Esophagus squamous epithelium (tissue), 5 donors: ENCODE data around the gene SLC22A5. TPM values are rescaled to one million over a fixed set of nuclear protein-coding genes. Genes with fewer than 3 reads are reported as not detected.

ENCODE experiments used
- DNase-seq: peaks from one replicate; lab custom pipeline; 2025; lab: John Stamatoyannopoulos, UW
- H3K27ac ChIP-seq, 4 donors: fragments of 200-600 bp; sonication (generic); one replicate each; pipeline ENCODE4 v1.5.1; 2016 to 2019; ENCODE audit warnings: mild to moderate bottlenecking in 1 of 4
- H3K27me3 ChIP-seq, 4 donors: fragments of 200-600 bp; sonication (generic); 1 replicate in 3 of 4; 2 replicates in 1 of 4; pipeline versions ENCODE4 v1.5.1 to v1.6.0; 2017 to 2021; ENCODE audit warnings: antibody characterized with exemption in 1 of 4
- H3K36me3 ChIP-seq, 3 donors: fragments of 200-600 bp; sonication (generic); one replicate each; pipeline ENCODE4 v1.5.1; 2016 to 2019
- H3K4me1 ChIP-seq, 3 donors: fragments of 200-600 bp; sonication (generic); one replicate each; pipeline ENCODE4 v1.5.1; 2017 to 2019
- H3K4me3 ChIP-seq, 4 donors: fragments of 200-600 bp; sonication (generic); 1 replicate in 3 of 4; 2 replicates in 1 of 4; pipeline ENCODE4 v1.5.1; 2016 to 2019; ENCODE audit warnings: mild to moderate bottlenecking in 2 of 4, moderate library complexity in 1 of 4
- H3K9me3 ChIP-seq, 3 donors: fragments of 200-600 bp; sonication (generic); one replicate each; pipeline ENCODE4 v1.5.1; 2016 to 2019
- POLR2A ChIP-seq, 4 donors: fragments of 450-650 bp; IDR thresholded peaks; one replicate each; pipeline ENCODE4 v1.6.1; 2017; ENCODE audit warnings: antibody characterized with exemption in 4 of 4, mild to moderate bottlenecking in 4 of 4, moderate library complexity in 3 of 4
- WGBS, 2 donors: methylation state at CpG; one replicate each; pipeline ENCODE4 v1.1.5; 2018; 5-methylcytosine and 5-hydroxymethylcytosine counted together
- intact Hi-C: fragments of 100-400 bp; cut with DNase I; formaldehyde crosslinking; loops from one replicate; pipeline ENCODE4 v1.15.0; 2022
- total RNA-seq, 4 donors: library from RNA; depleted of rRNA; stranded (reverse); fragments of >200 nt; gene quantifications; one replicate each; pipeline ENCODE4 v1.1.0, GENCODE V29; 2016
- TF ChIP-seq, protein P1 (sequence below), 6 experiments: fragments of 450-650 bp in 4 of 6; fragments of 200-600 bp in 2 of 6; sonication (generic) in 2 of 6; IDR thresholded peaks; one replicate each; pipeline ENCODE4 v1.5.1; 2016 to 2019; ENCODE audit warnings: antibody characterized with exemption in 6 of 6, mild to moderate bottlenecking in 4 of 6, moderate library complexity in 4 of 6
- donor health status: DM: yes; HTN: yes; CAD: no.

SLC22A5 gene
- total RNA-seq: 10 to 100 TPM in 1 of 4 donors, 1 to 10 TPM in 3; 7.4 to 15.8 (median 8.3) TPM

DNA sequence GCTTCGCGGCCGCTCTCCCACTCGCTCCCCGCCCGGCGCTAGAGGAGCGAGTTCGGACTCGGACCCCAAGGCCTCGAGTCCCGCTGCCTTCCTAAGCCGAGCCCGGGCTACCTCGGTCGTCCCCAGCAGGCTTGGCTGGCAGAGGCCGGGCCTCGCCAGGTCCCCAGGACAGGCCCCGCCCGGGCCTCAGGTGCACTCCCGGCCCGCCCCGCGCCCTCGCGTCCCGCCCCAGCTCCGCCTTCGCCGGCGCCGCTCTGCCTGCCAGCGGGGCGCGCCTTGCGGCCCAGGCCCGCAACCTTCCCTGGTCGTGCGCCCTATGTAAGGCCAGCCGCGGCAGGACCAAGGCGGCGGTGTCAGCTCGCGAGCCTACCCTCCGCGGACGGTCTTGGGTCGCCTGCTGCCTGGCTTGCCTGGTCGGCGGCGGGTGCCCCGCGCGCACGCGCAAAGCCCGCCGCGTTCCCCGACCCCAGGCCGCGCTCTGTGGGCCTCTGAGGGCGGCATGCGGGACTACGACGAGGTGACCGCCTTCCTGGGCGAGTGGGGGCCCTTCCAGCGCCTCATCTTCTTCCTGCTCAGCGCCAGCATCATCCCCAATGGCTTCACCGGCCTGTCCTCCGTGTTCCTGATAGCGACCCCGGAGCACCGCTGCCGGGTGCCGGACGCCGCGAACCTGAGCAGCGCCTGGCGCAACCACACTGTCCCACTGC is at the start of gene SLC22A5:
Gene SLC22A5 (plus strand): TSS at position 237 of the 707 bp plus-strand sequence. CDS start 263 bp downstream, at position 500.
- H3K27ac ChIP-seq: peak within 1 kb of the TSS; percentile 84 to 92 (median 90)
- H3K36me3 ChIP-seq: peaks cover 0 to 9% (median 0%) of the 10 kb centered on the region in 3 donors
- TF ChIP-seq, protein P1, sequence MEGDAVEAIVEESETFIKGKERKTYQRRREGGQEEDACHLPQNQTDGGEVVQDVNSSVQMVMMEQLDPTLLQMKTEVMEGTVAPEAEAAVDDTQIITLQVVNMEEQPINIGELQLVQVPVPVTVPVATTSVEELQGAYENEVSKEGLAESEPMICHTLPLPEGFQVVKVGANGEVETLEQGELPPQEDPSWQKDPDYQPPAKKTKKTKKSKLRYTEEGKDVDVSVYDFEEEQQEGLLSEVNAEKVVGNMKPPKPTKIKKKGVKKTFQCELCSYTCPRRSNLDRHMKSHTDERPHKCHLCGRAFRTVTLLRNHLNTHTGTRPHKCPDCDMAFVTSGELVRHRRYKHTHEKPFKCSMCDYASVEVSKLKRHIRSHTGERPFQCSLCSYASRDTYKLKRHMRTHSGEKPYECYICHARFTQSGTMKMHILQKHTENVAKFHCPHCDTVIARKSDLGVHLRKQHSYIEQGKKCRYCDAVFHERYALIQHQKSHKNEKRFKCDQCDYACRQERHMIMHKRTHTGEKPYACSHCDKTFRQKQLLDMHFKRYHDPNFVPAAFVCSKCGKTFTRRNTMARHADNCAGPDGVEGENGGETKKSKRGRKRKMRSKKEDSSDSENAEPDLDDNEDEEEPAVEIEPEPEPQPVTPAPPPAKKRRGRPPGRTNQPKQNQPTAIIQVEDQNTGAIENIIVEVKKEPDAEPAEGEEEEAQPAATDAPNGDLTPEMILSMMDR (IDR thresholded peaks at IDR 0.05): no peak
- peak in 2 of 4 donors; percentile 20 to 63 for TF ChIP-seq POLR2A (IDR thresholded peaks at IDR 0.05)
- no peaks in the 10 kb centered on the region for H3K27me3 ChIP-seq
- intact Hi-C loops: loop anchor here (10.0 kb wide), 1 partner anchor 85 kb away; no protein-coding TSS in a partner anchor
- H3K9me3 ChIP-seq: no peaks in the 10 kb centered on the region
- peaks cover 18 to 52% (median 30%) of the 10 kb centered on the region in 3 donors for H3K4me1 ChIP-seq
- peak within 1 kb of the TSS; percentile 51 to 80 (median 68) for H3K4me3 ChIP-seq
- WGBS, 2 donors: 0 to 1% methylated on average over 2 to 18 of the region's 83 CpGs
- DNase-seq: no peak

DNA sequence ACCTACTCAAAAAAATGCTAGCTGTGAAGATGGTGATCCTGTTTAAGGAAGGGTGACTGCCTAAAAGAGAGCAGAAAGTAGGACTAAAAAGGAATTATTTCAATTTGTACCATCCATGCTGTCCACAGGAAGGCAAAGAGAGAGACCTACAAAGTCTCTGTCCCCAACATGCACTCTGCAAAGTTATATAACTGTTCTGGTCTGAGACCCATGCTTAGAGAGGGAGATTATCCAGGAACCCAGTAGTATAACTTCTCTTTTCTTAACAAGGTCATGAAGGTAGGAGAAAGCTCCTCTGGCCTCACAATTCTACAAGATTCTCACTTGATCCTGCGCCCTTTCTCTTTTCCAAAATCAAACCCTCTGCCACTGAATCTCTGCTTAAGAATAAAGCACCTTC is 49.5 kb upstream of the SLC22A5 start:
- peaks cover 0 to 6% (median 0%) of the 10 kb centered on the region in 3 donors for H3K36me3 ChIP-seq
- no peaks in the 10 kb centered on the region for H3K4me1 ChIP-seq
- intact Hi-C loops: no loop called here
- WGBS, 2 donors: 86 to 100% methylated on average over 1 of the region's 1 CpG
- TF ChIP-seq, protein P1 (IDR thresholded peaks at IDR 0.05): no peak
- TF ChIP-seq POLR2A (IDR thresholded peaks at IDR 0.05): no peak
- H3K27me3 ChIP-seq: no peaks in the 10 kb centered on the region
- DNase-seq: no peak
- H3K4me3 ChIP-seq: no peak overlapping the region
- H3K27ac ChIP-seq: no peak overlapping the region
- no peaks in the 10 kb centered on the region for H3K9me3 ChIP-seq

DNA sequence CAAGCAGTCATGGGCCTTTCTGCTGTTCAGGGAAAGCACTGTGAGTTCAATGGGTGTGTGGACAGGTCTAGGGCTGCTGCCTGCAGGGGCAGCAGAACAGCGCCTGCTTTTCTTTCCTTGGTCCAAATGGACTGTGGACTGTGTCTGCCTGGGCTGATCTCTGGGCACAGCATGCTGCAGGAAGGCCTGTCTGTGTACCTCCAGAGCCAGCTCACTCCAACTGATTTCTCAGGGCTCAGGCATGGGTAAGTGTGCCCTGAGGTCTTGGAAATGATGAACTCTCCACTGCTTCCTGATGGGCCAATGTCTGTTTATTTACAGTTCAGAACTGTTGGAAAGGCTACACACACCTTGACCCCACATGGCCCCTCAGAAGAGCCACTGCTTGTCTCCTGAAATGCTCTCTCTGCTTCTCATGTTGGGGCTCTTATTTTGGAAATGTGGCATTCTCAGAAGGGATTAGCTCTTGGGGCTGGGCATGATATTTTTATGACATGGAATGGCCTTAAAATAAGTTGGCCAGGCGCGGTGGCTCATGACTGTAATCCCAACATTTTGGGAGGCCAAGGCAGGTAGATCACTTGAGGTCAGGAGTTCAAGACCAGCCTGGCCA is 48.3 kb upstream of the SLC22A5 start:
- 100% methylated on average over 2 of the region's 3 CpGs; no CpG with 5 or more reads in 1 of the 2 donors for WGBS, 2 donors
- TF ChIP-seq, protein P1 (IDR thresholded peaks at IDR 0.05): no peak
- no peak for TF ChIP-seq POLR2A (IDR thresholded peaks at IDR 0.05)
- intact Hi-C loops: no loop called here
- Histone ChIP-seq H3K27me3 (no peaks in the 10 kb centered on the region), H3K36me3 (peaks cover 0 to 6% (median 0%) of the 10 kb centered on the region in 3 donors), H3K27ac (no peak overlapping the region), H3K4me3 (no peak overlapping the region), H3K4me1 (no peaks in the 10 kb centered on the region), H3K9me3 (no peaks in the 10 kb centered on the region)
- DNase-seq: no peak

DNA sequence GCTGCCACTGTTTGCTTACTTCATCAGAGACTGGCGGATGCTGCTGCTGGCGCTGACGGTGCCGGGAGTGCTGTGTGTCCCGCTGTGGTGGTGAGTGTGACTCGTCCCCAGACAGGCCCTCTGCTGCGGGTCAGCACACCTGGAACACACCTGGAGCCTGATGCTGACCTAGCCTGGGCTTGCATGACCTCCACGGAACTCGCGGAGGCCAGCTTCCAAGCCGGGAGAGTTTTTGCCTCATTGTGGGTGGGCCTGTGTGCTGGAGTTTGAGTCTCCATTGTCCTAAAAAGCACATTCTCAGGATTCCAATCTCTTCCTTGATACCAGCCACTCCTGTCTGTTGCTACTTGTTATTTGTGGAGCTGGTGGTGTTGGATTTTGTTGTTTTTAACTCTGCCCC is 47.2 kb upstream of the SLC22A5 start:
- H3K27ac ChIP-seq: no peak overlapping the region
- H3K4me1 ChIP-seq: no peaks in the 10 kb centered on the region
- no peaks in the 10 kb centered on the region for H3K27me3 ChIP-seq
- DNase-seq: no peak
- TF ChIP-seq, protein P1 (IDR thresholded peaks at IDR 0.05): no peak
- TF ChIP-seq POLR2A (IDR thresholded peaks at IDR 0.05): no peak
- H3K9me3 ChIP-seq: no peaks in the 10 kb centered on the region
- intact Hi-C loops: no loop called here
- 73 to 81% methylated on average over 8 to 10 of the region's 11 CpGs for WGBS, 2 donors
- H3K4me3 ChIP-seq: no peak overlapping the region
- peaks cover 0 to 6% (median 0%) of the 10 kb centered on the region in 3 donors for H3K36me3 ChIP-seq

DNA sequence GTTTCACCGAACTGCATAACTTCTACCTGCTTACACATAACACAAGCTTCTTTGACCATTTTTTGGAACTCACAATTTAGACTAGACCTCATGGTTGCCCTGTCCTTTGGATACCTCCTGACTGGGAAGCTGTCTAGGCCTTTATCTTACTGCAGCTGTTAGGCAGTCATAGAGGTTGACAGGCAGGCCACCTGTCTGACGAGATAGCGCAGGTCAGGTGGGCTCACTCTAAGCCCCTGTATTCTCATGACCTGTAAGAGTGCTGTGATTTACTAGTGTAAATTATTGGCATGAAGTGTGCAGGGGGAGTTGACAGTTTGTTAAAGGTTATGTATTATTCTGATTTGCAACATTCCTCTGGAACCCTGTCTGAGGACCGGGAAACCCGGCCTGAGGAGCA is 46.3 kb upstream of the SLC22A5 start:
- Histone ChIP-seq H3K27me3 (no peaks in the 10 kb centered on the region), H3K4me3 (no peak overlapping the region), H3K27ac (no peak overlapping the region), H3K4me1 (no peaks in the 10 kb centered on the region), H3K9me3 (no peaks in the 10 kb centered on the region), H3K36me3 (peaks cover 0 to 6% (median 0%) of the 10 kb centered on the region in 3 donors)
- no peak for TF ChIP-seq POLR2A (IDR thresholded peaks at IDR 0.05)
- TF ChIP-seq, protein P1 (IDR thresholded peaks at IDR 0.05): no peak
- intact Hi-C loops: no loop called here
- no peak for DNase-seq
- WGBS, 2 donors: 84 to 96% methylated on average over 4 to 5 of the region's 5 CpGs
